Measurements from ENCODE around the gene WDR90. TPM values are rescaled to one million over a fixed set of nuclear protein-coding genes. Genes with fewer than 3 reads are reported as not detected.

The WDR90 gene
- total and polyA plus RNA-seq, 2 of the 13 experiments (the other 11 are each of a cell fraction or from before 2014, with no cell fraction given), result 14.9 to 28.9 TPM

GRCh38 chr16:616733-617586 lies 32.2 kb upstream of the WDR90 start:
- in situ Hi-C loops (cut with HindIII; ENCODE audit: extremely low pct_ligation_motif_present, low pct_unique_long_range_greater_than_20kb), result no loop called here
- peaks cover 9% of the 10 kb centered on the region for H3K4me1 ChIP-seq (ENCODE audit: insufficient read depth, low read length)
- H3K9me3 ChIP-seq (ENCODE audit: low read length), result no peaks in the 10 kb centered on the region
- WGBS (ENCODE audit: low lambda C conversion rate), result 84% methylated on average over 26 of the region's 39 CpGs
- POLR2A ChIA-PET, result no interaction called here
- intact Hi-C loops (cut with micrococcal nuclease; ENCODE audit: unreplicated experiment), result no loop called here
- FAIRE-seq (no peak), DNase-seq (ENCODE audit: low spot score) (no peak), ATAC-seq (peak; percentile 35; the same call in 1 of the 3 replicates)
- H4K20me1 ChIP-seq (ENCODE audit: insufficient read depth, low read length), result no peaks in the 10 kb centered on the region
- H3K4me2 ChIP-seq (ENCODE audit: low read depth, low read length), result no peak overlapping the region
- no peaks in the 10 kb centered on the region for H3K27me3 ChIP-seq (ENCODE audit: control insufficient read depth in 1 of 2, insufficient read depth in 2 of 2, low read length in 2 of 2)
- no peaks in the 10 kb centered on the region for H3K79me2 ChIP-seq (ENCODE audit: insufficient read depth, low read length)
- H3K4me3 ChIP-seq (replicated peaks in 1 of 3; ENCODE audit: insufficient read depth in 1 of 3, low read depth in 2 of 3, low read length in 3 of 3), result no peak overlapping the region
- peaks cover 1 to 9% of the 10 kb centered on the region in 2 experiments; a peak in 1 of 5 replicates for H3K36me3 ChIP-seq (replicated peaks in 1 of 2; ENCODE audit: control insufficient read depth in 1 of 2, insufficient read depth in 2 of 2, low read length in 2 of 2)
- no peak overlapping the region for H3K27ac ChIP-seq (ENCODE audit: extremely low read length, insufficient read depth, low read length)
- TF ChIP-seq KLF11 (CRISPR knock-in tag; IDR thresholded peaks at IDR 0.05) (no peak), GABPA (IDR thresholded peaks at IDR 0.05; ENCODE audit: low read depth, low read length) (no peak), GABPA (CRISPR knock-in tag; IDR thresholded peaks at IDR 0.05; ENCODE audit: low read depth) (no peak), RXRB (CRISPR knock-in tag; IDR thresholded peaks at IDR 0.05; ENCODE audit: borderline replicate concordance) (no peak), ZBTB38 (CRISPR knock-in tag; IDR thresholded peaks at IDR 0.05) (peak; percentile 23; the same call in 1 of the 2 replicates), HNRNPL (IDR thresholded peaks at IDR 0.05; ENCODE audit: low read depth, low read length) (no peak), ZNF687 (CRISPR knock-in tag; IDR thresholded peaks at IDR 0.05) (peak; percentile 20; the same call in 1 of the 2 replicates), TP53 (CRISPR knock-in tag; conservative IDR thresholded peaks at IDR 0.05) (no peak), ZNF354B (CRISPR knock-in tag; IDR thresholded peaks at IDR 0.05) (no peak)
- TF ChIP-seq, protein P1, sequence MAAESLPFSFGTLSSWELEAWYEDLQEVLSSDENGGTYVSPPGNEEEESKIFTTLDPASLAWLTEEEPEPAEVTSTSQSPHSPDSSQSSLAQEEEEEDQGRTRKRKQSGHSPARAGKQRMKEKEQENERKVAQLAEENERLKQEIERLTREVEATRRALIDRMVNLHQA (CRISPR knock-in tag; IDR thresholded peaks at IDR 0.05), result no peak
- TF ChIP-seq, protein P2, sequence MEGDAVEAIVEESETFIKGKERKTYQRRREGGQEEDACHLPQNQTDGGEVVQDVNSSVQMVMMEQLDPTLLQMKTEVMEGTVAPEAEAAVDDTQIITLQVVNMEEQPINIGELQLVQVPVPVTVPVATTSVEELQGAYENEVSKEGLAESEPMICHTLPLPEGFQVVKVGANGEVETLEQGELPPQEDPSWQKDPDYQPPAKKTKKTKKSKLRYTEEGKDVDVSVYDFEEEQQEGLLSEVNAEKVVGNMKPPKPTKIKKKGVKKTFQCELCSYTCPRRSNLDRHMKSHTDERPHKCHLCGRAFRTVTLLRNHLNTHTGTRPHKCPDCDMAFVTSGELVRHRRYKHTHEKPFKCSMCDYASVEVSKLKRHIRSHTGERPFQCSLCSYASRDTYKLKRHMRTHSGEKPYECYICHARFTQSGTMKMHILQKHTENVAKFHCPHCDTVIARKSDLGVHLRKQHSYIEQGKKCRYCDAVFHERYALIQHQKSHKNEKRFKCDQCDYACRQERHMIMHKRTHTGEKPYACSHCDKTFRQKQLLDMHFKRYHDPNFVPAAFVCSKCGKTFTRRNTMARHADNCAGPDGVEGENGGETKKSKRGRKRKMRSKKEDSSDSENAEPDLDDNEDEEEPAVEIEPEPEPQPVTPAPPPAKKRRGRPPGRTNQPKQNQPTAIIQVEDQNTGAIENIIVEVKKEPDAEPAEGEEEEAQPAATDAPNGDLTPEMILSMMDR (CRISPR knock-in tag; IDR thresholded peaks at IDR 0.05), result no peak
- TF ChIP-seq, protein P3, sequence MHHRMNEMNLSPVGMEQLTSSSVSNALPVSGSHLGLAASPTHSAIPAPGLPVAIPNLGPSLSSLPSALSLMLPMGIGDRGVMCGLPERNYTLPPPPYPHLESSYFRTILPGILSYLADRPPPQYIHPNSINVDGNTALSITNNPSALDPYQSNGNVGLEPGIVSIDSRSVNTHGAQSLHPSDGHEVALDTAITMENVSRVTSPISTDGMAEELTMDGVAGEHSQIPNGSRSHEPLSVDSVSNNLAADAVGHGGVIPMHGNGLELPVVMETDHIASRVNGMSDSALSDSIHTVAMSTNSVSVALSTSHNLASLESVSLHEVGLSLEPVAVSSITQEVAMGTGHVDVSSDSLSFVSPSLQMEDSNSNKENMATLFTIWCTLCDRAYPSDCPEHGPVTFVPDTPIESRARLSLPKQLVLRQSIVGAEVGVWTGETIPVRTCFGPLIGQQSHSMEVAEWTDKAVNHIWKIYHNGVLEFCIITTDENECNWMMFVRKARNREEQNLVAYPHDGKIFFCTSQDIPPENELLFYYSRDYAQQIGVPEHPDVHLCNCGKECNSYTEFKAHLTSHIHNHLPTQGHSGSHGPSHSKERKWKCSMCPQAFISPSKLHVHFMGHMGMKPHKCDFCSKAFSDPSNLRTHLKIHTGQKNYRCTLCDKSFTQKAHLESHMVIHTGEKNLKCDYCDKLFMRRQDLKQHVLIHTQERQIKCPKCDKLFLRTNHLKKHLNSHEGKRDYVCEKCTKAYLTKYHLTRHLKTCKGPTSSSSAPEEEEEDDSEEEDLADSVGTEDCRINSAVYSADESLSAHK (CRISPR knock-in tag; IDR thresholded peaks at IDR 0.05; ENCODE audit: borderline replicate concordance), result no peak
- CTCF ChIA-PET (ENCODE audit: low intra/inter-chr PET ratio, low total read pairs), result no interaction called here
- no peak overlapping the region for H3K9ac ChIP-seq (ENCODE audit: insufficient read depth, low read depth, low read length)
- no peak overlapping the region for H2AFZ ChIP-seq (ENCODE audit: low read length)
- BruUV-seq (replicated peaks), result no TSS peak
